ENCODE data around the gene DUOXA2.

GRCh38 chr15:45117308-45118130 lies 3.4 kb downstream of the DUOXA2 start:
- no peak for TF ChIP-seq EP300 (IDR thresholded peaks at IDR 0.05; ENCODE audit: borderline replicate concordance)
- no peak for TF ChIP-seq TEAD4 (IDR thresholded peaks at IDR 0.05)
- no peak for TF ChIP-seq NFIC (IDR thresholded peaks at IDR 0.05)
